Measurements from ENCODE around the gene PLSCR3.

DNA sequence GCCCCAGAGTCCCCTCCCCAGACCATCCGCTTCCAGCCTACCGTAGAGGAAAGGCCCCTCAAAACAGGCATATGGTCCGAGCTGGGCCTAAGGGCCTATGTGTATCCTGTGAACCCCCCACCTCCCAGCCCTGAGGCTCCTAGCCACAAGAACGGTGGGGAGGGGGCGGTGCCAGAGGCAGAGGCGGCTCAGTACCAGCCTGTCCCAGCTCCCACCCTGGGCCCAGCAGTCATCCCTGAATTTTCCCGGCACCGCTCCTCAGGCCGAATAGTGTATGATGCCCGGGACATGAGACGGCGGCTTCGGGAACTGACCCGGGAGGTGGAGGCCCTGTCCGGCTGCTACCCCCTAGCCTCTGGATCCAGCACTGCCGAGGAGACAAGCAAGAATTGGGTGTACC lies 26.9 kb upstream of the PLSCR3 start:
- TF ChIP-seq, protein P1, sequence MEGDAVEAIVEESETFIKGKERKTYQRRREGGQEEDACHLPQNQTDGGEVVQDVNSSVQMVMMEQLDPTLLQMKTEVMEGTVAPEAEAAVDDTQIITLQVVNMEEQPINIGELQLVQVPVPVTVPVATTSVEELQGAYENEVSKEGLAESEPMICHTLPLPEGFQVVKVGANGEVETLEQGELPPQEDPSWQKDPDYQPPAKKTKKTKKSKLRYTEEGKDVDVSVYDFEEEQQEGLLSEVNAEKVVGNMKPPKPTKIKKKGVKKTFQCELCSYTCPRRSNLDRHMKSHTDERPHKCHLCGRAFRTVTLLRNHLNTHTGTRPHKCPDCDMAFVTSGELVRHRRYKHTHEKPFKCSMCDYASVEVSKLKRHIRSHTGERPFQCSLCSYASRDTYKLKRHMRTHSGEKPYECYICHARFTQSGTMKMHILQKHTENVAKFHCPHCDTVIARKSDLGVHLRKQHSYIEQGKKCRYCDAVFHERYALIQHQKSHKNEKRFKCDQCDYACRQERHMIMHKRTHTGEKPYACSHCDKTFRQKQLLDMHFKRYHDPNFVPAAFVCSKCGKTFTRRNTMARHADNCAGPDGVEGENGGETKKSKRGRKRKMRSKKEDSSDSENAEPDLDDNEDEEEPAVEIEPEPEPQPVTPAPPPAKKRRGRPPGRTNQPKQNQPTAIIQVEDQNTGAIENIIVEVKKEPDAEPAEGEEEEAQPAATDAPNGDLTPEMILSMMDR (conservative IDR thresholded peaks at IDR 0.05), result no peak
- TF ChIP-seq EZH2 (IDR thresholded peaks at IDR 0.05; ENCODE audit: low read depth), result no peak
